H9 (cell line): Measurements from ENCODE around the gene DHCR24. TPM values are rescaled to one million over a fixed set of nuclear protein-coding genes. Genes with fewer than 3 reads are reported as not detected.

ENCODE experiments used
- DNase-seq: peaks from one replicate; pipeline ENCODE4 v3.0.0-alpha.2; 2017
- H2AFZ ChIP-seq: one replicate; pipeline ENCODE4 v1.6.1; 2013; ENCODE audit warnings: mild to moderate bottlenecking, low read length, control low read depth, moderate library complexity
- H2AK5ac ChIP-seq: 2 replicates; pipeline ENCODE4 v1.6.1; 2013; ENCODE audit warnings: low read length, control low read depth, mixed read lengths; ENCODE audit not compliant: insufficient read length
- H2BK120ac ChIP-seq: one replicate; pipeline ENCODE4 v1.6.1; 2013; ENCODE audit warnings: low read depth, mild to moderate bottlenecking, low read length, control low read depth, inconsistent platforms; ENCODE audit not compliant: poor library complexity, severe bottlenecking
- H2BK12ac ChIP-seq: 2 replicates; pipeline ENCODE4 v1.6.1; 2013; ENCODE audit warnings: low read length, control low read depth, mixed read lengths, low read depth; ENCODE audit not compliant: insufficient read length
- H2BK15ac ChIP-seq: 2 replicates; pipeline ENCODE4 v1.6.1; 2013; ENCODE audit warnings: low read depth, low read length, control low read depth
- H2BK20ac ChIP-seq: one replicate; pipeline ENCODE4 v1.6.1; 2013; ENCODE audit warnings: low read depth, mild to moderate bottlenecking, low read length, control low read depth, inconsistent platforms; ENCODE audit not compliant: poor library complexity, severe bottlenecking
- H2BK5ac ChIP-seq: 2 replicates; pipeline ENCODE4 v1.6.1; 2013; ENCODE audit warnings: low read length, control low read depth, mixed read lengths; ENCODE audit not compliant: insufficient read length
- H3K14ac ChIP-seq: 2 replicates; pipeline ENCODE4 v1.6.1; 2013; ENCODE audit warnings: low read length, control low read depth; ENCODE audit not compliant: insufficient read depth
- H3K18ac ChIP-seq: 2 replicates; pipeline ENCODE4 v1.6.1; 2013; ENCODE audit warnings: low read depth, mild to moderate bottlenecking, mixed read lengths, low read length, control low read depth; ENCODE audit not compliant: insufficient read length
- H3K23ac ChIP-seq: 2 replicates; pipeline ENCODE4 v1.6.1; 2013; ENCODE audit warnings: low read length, control low read depth, mixed read lengths, low read depth; ENCODE audit not compliant: insufficient read length
- H3K23me2 ChIP-seq: 2 replicates; pipeline ENCODE4 v1.6.1; 2013; ENCODE audit warnings: low read depth, mild to moderate bottlenecking, mixed read lengths, low read length, control low read depth; ENCODE audit not compliant: insufficient read length, poor library complexity, severe bottlenecking
- H3K27ac ChIP-seq: 2 replicates; pipeline ENCODE4 v1.5.1; 2013; ENCODE audit warnings: low read length, control low read depth, mixed read lengths, low read depth; ENCODE audit not compliant: insufficient read length
- H3K27me3 ChIP-seq: 2 replicates; pipeline ENCODE4 v1.6.1; 2013; ENCODE audit warnings: low read length, control low read depth, inconsistent platforms; ENCODE audit not compliant: insufficient read depth
- H3K4ac ChIP-seq: 2 replicates; pipeline ENCODE4 v1.6.1; 2013; ENCODE audit warnings: low read depth, mild to moderate bottlenecking, control low read depth, inconsistent platforms, low read length, moderate library complexity
- H3K4me1 ChIP-seq: 2 replicates; pipeline ENCODE4 v1.6.1; 2013; ENCODE audit warnings: low read length, control low read depth, inconsistent platforms; ENCODE audit not compliant: insufficient read depth
- H3K4me2 ChIP-seq: 2 replicates; pipeline ENCODE4 v1.6.1; 2013; ENCODE audit warnings: low read length, control low read depth, mixed read lengths; ENCODE audit not compliant: insufficient read length, insufficient read depth
- H3K56ac ChIP-seq: 2 replicates; pipeline ENCODE4 v1.6.1; 2013; ENCODE audit warnings: low read depth, mild to moderate bottlenecking, mixed read lengths, low read length, control low read depth; ENCODE audit not compliant: insufficient read length
- H3K79me1 ChIP-seq: 2 replicates; pipeline ENCODE4 v1.6.1; 2013; ENCODE audit warnings: low read depth, mild to moderate bottlenecking, moderate library complexity, low read length, control low read depth, inconsistent platforms; ENCODE audit not compliant: insufficient read depth, poor library complexity, severe bottlenecking
- H3K79me2 ChIP-seq: 2 replicates; pipeline ENCODE4 v1.6.1; 2013; ENCODE audit warnings: low read length, control low read depth, inconsistent platforms; ENCODE audit not compliant: insufficient read depth
- H3K9ac ChIP-seq: 2 replicates; pipeline ENCODE4 v1.6.1; 2013; ENCODE audit warnings: low read length, control low read depth, mixed read lengths; ENCODE audit not compliant: insufficient read length; ENCODE audit errors: extremely low read depth
- H3K9me3 ChIP-seq: one replicate; pipeline ENCODE4 v1.6.1; 2013; ENCODE audit warnings: low read depth, low read length, inconsistent platforms; ENCODE audit not compliant: control insufficient read depth
- H3T11ph ChIP-seq: one replicate; pipeline ENCODE4 v1.6.1; 2013; ENCODE audit warnings: mild to moderate bottlenecking, low read length, control low read depth, inconsistent platforms
- H4K20me1 ChIP-seq: one replicate; pipeline ENCODE4 v1.6.1; 2013; ENCODE audit not compliant: control insufficient read depth, insufficient read length, insufficient read depth
- H4K5ac ChIP-seq: 2 replicates; pipeline ENCODE4 v1.6.1; 2013; ENCODE audit warnings: low read depth, mild to moderate bottlenecking, mixed read lengths, low read length, control low read depth; ENCODE audit not compliant: insufficient read length
- H4K8ac ChIP-seq: replicated peaks from 2 replicates; pipeline ENCODE4 v1.6.1; 2013; ENCODE audit warnings: low read length, control low read depth, mixed read lengths, low read depth; ENCODE audit not compliant: insufficient read length
- H4K91ac ChIP-seq: 2 replicates; pipeline ENCODE4 v1.6.1; 2013; ENCODE audit warnings: low read depth, mild to moderate bottlenecking, moderate library complexity, mixed read lengths, low read length, control low read depth; ENCODE audit not compliant: insufficient read length
- H3K27ac Mint-ChIP-seq, 3 experiments: 2 replicates in 2 of 3; 3 replicates in 1 of 3; pipeline ENCODE4 v1.8.0; 2020 to 2021; ENCODE audit warnings: mixed read lengths in 3 of 3, mild to moderate bottlenecking in 1 of 3, moderate library complexity in 1 of 3
- H3K27me3 Mint-ChIP-seq: 2 replicates; pipeline ENCODE4 v1.8.0; 2021; ENCODE audit warnings: low read depth, mild to moderate bottlenecking, moderate library complexity, mixed read lengths
- H3K36me3 Mint-ChIP-seq, 3 experiments: 2 replicates in 2 of 3; 3 replicates in 1 of 3; pipeline ENCODE4 v1.8.0; 2020 to 2021; ENCODE audit warnings: low read depth in 3 of 3, mixed read lengths in 3 of 3; ENCODE audit not compliant: insufficient read depth in 1 of 3
- H3K4me1 Mint-ChIP-seq, 2 experiments: 2 replicates each; pipeline ENCODE4 v1.8.0; 2020; ENCODE audit warnings: mixed read lengths in 2 of 2
- H3K4me3 Mint-ChIP-seq, 2 experiments: 2 replicates in 1 of 2; 3 replicates in 1 of 2; pipeline ENCODE4 v1.8.0; 2020 to 2021; ENCODE audit warnings: mild to moderate bottlenecking in 2 of 2, mixed read lengths in 2 of 2, moderate library complexity in 1 of 2
- H3K9me3 Mint-ChIP-seq, 2 experiments: 2 replicates in 1 of 2; 3 replicates in 1 of 2; pipeline ENCODE4 v1.8.0; 2020; ENCODE audit warnings: mild to moderate bottlenecking in 2 of 2, mixed read lengths in 2 of 2, moderate library complexity in 1 of 2
- WGBS: extraction: QIAGEN DNeasy Blood & Tissue Kit; methylation state at CpG from one replicate; pipeline ENCODE4 v1.1.7; 2013; ENCODE audit warnings: missing lambda C conversion rate, low lambda C conversion rate, mixed read lengths; ENCODE audit not compliant: insufficient read length; ENCODE audit errors: extremely low coverage; 5-methylcytosine and 5-hydroxymethylcytosine counted together
- total RNA-seq: library from RNA; stranded (reverse); gene quantifications from 2 replicates; pipeline ENCODE4 v1.2.1, GENCODE V29; 2021
- TF ChIP-seq, protein P1 (sequence below): fragments of 200-600 bp; sonication (generic); conservative IDR thresholded peaks from 3 replicates; pipeline ENCODE4 v1.8.0; 2021; ENCODE audit warnings: antibody characterized with exemption, mild to moderate bottlenecking

Gene DHCR24
- total RNA-seq, 1 experiment from 2014 or later: 318 TPM

DNA sequence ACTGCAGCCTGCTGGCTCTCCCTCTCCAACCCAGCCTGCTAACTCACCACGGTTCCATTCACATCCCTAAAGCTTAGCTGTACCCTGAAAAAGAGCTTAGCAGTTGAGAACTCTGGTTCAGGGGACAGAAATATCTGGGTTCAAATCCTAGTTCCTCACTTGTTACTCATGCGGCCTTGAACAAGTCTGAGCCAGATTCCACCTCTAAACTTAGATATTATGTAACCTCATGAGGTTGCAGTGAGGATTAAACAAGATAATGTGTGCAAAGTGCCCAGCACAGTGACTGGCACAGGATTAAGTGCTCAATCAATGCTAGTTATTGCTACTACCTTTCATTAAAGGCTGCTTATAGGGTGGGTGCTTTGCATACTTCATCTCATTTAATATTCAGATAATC is 41.3 kb upstream of the DHCR24 start:
- Histone ChIP-seq H2BK120ac (no peak overlapping the region), H3K79me2 (no peaks in the 10 kb centered on the region), H3K9ac (no peak overlapping the region), H4K5ac (no peak overlapping the region), H3K9me3 (no peaks in the 10 kb centered on the region), H3K4me1 (no peaks in the 10 kb centered on the region), H3K18ac (no peak overlapping the region), H3K4me2 (no peak overlapping the region), H2BK12ac (no peak overlapping the region), H3K56ac (no peak overlapping the region), H3T11ph (no peak overlapping the region), H3K23ac (no peak overlapping the region), H2AK5ac (no peak overlapping the region), H3K14ac (no peak overlapping the region), H4K8ac (no peak overlapping the region), H2BK15ac (no peak overlapping the region), H3K79me1 (no peaks in the 10 kb centered on the region), H4K20me1 (no peaks in the 10 kb centered on the region), H2AFZ (no peak overlapping the region), H3K23me2 (no peaks in the 10 kb centered on the region), H3K4ac (no peak overlapping the region), H2BK5ac (no peak overlapping the region), H2BK20ac (no peak overlapping the region), H3K27me3 (no peaks in the 10 kb centered on the region), H4K91ac (no peak overlapping the region), H3K27ac (no peak overlapping the region)
- Mint-ChIP-seq H3K4me3 (no peak overlapping the region), H3K36me3 (peaks cover 6 to 11% (median 8%) of the 10 kb centered on the region in 3 experiments), H3K9me3 (peaks cover 13 to 19% of the 10 kb centered on the region in 2 experiments; a peak in 4 of 5 replicates), H3K27me3 (peaks cover 11% of the 10 kb centered on the region), H3K4me1 (peaks cover 10 to 17% of the 10 kb centered on the region in 2 experiments), H3K27ac (no peak overlapping the region)
- no peak for DNase-seq
- no CpG with 5 or more reads among the region's 2 CpGs for WGBS
- TF ChIP-seq, protein P1, sequence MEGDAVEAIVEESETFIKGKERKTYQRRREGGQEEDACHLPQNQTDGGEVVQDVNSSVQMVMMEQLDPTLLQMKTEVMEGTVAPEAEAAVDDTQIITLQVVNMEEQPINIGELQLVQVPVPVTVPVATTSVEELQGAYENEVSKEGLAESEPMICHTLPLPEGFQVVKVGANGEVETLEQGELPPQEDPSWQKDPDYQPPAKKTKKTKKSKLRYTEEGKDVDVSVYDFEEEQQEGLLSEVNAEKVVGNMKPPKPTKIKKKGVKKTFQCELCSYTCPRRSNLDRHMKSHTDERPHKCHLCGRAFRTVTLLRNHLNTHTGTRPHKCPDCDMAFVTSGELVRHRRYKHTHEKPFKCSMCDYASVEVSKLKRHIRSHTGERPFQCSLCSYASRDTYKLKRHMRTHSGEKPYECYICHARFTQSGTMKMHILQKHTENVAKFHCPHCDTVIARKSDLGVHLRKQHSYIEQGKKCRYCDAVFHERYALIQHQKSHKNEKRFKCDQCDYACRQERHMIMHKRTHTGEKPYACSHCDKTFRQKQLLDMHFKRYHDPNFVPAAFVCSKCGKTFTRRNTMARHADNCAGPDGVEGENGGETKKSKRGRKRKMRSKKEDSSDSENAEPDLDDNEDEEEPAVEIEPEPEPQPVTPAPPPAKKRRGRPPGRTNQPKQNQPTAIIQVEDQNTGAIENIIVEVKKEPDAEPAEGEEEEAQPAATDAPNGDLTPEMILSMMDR: no peak
